SKM-1 treated with dmso at 0.1 percent for 144 hours (cell line): Measurements from ENCODE around the gene TSC22D2.

Source experiments
- DNase-seq: peaks from one replicate; lab custom pipeline; 2025; ENCODE audit not compliant: unreplicated experiment; lab: John Stamatoyannopoulos, UW

TSC22D2 gene

DNA sequence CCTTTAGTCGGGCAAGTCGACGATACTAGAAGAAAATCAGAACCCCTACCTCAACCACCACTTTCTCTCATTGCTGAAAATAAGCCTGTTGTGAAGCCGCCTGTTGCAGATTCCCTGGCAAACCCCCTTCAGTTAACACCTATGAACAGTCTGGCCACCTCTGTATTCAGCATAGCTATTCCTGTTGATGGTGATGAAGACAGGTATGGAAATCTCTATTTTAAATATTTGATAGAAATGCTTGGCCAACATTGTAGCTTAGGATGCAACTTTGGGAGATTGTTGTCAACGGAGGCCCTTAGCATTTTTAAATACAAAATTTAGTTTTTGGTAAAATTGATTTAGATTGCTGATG, 3.0 kb downstream of the TSC22D2 start:
- no peak for DNase-seq

DNA sequence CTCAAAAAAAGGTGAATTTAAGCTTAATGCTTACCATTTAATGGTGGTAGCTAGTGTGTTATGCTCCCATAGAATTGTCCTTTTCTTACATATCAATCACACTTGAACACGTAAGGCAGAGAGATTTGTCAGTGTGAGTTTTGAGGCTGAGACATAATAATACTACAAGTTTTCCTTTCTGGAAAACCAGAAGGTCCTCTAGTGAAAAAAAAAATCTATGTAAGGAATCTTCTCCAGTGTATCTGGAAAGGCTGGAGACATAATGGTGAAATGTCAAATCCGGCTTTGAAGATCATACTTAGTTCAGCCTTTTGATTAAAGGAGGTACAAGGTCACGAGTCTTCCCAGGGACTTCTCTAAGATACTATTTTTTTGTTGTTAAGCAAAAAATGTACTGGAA, 3.4 kb downstream of the TSC22D2 start:
- no peak for DNase-seq

DNA sequence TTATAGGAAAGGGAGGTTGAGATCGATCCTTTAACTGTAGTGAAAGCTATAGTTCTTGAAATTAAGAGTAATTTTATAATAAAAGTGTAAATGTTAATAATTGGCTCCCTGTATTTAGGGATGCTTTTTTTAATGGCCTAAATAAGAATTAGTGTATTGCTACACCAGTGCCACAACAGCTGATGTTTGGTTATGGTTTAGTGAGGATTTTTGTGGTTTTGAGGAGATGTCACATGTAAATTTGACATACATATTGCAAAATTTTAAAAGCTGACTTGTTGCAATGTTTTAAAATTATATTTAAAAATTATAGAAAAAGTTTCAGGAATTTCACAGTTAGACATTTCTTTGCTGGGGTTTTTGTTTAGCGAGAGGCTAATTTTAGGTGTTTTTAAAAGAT, 3.9 kb downstream of the TSC22D2 start:
- DNase-seq = peak; percentile 30

GRCh38 chr3:150412561-150413231, 4.6 kb downstream of the TSC22D2 start:
- DNase-seq = peak; percentile 51

DNA sequence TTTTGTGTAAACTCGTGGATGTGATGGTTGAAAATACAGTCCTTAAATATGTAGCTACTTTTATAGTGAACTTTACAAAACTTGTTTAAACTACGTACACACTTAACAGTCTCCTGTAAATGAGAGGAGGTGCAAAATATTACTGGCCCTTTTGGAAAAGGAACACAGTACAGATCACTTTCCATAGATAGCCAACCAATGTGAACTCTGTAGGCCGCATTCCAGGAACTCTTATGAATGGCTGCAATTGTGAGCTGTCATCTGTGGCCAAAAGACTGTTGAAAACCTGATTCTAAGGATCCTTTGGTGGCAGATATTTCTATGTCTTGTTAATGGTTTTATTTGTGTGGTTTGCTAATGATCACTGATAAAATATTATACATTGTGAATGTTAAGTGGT, 6.2 kb downstream of the TSC22D2 start:
- DNase-seq = no peak

DNA sequence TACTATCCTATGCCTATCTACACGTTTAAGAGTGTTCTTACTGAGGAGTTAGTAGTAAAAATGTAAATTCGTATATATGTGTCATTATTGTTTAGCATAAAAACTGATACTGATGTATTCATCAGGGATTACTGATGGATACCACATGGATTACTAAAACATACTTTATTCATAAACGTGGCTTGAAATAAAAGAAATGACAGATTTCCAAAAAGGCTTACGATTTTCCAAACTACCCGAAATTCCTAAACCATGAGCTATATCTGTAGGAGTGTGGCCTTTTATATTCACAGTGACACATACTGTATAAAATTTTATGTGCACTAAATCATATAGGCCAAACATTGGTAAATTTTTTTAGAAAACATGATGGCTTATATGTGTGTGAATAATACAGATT, 6.9 kb downstream of the TSC22D2 start:
- DNase-seq = no peak

GRCh38 chr3:150419076-150419868, 11.2 kb downstream of the TSC22D2 start:
- DNase-seq = no peak

DNA sequence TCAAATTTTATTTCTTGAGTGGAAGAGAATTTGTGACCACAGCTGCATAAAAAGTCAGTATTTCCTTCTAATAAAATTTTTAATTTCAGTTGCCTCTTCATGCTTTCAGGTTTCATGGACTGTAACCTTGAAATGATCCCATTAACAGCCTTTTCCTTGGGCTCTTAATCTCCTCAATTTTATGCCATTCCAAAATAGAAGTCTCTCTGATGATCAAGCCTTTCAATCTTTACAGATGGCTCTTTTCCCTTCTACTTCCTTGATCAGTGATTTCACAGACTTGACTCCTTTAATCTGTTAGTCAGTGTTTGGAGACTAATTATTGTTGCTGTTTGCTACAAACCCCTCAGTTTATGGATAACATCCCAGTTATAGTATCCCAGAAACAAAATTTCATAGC, 11.9 kb downstream of the TSC22D2 start:
- no peak for DNase-seq

DNA sequence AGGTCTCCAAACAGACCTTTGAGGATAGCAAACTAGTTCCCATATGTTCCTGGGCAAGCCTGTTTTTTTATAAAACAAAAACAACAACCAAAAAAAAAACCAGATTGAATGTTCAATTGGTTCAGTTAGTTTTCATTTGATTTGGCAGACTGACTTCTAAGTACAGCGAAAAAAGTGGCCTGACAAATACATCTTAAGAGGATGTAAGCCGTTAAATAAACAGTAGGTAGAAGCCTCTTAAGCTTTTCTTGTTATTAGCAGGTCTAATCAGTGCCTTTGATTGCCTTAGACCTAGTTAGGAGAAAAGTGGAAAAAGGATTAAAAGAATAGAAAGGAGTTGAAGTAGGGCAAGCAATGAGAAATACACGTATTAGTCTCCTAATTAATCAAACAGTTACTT, 13.2 kb downstream of the TSC22D2 start:
- DNase-seq = no peak

GRCh38 chr3:150421799-150422548, 13.9 kb downstream of the TSC22D2 start:
- DNase-seq = no peak

GRCh38 chr3:150422907-150423306, 14.8 kb downstream of the TSC22D2 start:
- no peak for DNase-seq

DNA sequence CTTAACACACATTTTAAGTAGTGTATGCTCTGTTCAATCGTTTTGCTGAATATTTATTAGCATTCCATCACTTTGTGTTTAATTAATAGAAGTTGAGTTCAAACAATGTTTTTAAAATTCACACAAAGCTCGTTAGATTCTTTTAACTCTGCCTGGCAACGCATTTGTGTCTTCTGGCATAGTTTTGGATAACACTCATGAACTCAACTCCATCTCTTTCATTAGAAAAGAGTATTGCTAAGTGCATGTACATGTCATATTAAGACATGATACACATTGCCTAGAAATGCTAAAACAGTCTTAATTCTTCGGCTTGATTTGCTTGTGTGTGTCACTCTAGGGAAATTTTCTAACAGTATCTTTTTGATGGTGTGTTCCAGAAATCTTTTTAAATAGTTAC, 15.7 kb downstream of the TSC22D2 start:
- DNase-seq = no peak

DNA sequence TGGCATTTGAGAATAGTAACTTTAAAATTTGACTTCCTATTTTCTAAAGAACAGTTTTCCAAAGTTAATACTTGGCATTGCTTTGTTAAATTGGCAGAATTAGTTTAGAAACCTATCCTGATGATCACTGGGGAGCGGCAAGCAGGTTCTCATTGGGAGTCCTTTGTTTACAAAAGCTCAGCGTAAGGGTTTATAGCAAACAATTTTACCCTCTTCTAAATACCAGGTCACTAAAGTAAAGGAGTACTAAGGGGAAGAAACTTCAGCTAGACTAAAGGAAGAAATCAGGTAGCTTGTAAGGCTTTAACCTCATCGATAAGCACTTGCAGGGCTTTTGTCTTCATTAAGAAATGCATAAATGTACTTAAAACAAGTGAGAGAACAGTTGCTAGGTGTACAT, 18.2 kb downstream of the TSC22D2 start:
- DNase-seq = no peak

DNA sequence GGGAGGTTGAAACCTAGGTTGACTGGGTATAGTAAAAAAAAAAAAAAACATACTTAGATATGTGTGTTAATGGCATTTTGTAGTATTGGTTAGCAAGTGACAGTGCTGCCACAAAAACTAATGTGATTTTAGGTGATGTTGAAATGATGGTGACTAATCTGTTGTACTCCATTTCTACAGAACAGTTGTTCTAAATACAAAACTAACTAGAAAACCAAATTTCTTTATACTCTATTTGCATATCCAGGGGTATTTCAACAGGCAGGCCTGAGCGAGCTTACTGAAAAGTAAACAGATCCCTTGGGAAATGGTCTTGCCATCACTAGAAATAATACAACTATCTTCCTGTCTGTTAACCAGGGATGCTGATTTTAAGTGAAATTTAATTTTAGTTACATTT, 20.5 kb downstream of the TSC22D2 start:
- DNase-seq = no peak

DNA sequence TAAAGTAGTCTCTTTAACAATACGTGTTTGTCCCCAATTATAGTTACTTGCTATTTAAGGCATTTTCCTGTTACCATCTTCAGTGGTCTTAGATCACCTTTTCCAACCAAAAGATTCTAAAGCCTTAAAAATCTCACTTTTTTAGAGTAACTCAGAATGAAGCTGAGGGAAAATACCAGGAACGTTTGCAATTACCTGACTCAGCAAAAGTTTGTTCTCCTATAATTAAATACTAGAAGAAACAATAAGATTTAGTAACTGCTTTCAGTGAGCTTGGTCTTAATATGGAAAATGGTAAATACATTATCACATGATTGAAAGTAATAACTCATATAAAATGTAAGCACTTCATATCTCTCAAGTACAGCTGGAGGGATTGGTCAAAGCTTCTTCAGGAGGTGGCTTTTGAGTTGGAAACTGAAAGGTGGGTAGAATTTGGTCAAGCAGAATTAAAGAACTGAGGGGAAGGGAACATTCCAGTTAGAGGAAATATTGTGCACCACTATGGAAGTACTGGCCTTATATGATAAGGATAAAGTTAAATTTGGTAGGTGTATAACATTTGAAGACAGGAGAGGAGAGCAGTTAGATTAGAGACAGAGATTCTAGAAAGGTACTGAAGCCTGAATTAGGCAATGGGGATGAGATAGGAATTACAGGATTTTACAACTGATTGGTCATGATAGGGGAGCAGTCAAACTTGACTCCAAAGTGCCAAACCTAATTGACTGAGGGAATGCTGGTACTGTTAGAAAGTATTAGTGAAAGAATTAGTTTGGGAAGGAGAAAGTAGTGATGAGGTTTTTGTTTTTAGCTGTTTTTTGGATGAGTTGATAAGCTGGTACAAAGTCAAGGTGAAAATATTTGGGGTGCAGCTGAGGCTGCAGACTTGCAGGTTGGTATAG, 21.9 kb downstream of the TSC22D2 start:
- no peak for DNase-seq

DNA sequence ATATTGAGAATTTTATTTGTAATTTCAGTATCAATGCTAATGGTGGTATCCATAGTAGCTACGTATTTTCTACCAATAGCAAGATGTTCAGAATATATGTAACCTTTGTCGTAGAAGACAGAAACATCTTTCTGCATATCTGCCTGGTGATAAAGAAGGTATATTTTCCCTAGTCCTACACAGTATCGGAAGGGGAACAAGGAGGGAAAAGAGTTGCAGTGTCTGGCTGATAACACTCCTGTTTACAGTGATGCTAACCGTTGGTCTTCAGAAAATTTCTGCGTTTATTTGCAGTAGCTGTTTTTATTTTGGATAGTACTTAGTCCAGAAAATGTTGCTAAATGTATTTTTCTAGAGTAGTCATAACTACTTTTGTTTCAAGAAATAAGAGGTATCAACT, 25.2 kb downstream of the TSC22D2 start:
- DNase-seq = no peak

DNA sequence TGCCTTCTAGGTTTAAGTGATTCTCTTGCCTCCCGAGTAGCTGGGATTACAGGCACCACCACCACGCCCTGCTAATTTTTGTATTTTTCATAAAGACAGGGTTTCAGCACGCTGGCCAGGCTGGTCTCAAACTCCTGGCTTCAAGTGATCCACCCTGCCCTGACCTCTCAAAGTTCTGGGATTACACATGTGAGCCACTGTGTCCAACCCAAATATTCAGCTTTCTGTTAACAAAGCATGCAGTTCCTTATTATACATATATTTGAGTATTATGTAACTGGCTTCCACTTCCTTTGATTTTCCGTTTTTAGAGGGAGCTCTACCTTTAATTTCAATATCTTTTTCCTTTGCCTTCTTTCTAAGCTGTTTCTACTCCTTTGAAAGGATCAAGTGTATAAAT, 26.1 kb downstream of the TSC22D2 start:
- no peak for DNase-seq

GRCh38 chr3:150436161-150436560, 28.1 kb downstream of the TSC22D2 start:
- DNase-seq = no peak

DNA sequence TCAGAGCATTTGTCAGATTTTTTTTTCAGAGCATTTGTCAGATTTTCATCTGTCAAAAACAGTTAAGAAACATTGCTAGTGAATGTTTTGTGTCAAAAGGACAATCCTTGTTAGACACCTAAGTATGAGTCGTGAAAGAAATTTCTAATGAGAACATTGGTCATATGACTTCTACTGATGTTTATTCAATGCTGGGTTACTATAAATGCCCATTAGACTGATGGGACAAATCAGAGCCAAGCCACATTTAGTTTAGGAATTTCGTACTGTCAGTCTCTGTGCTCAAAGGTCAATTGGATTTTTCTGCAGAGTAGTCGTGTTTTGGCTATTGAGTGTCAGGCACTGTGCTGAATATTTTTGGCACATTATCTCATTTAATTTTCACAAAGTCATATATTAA, 31.6 kb downstream of the TSC22D2 start:
- DNase-seq = no peak

DNA sequence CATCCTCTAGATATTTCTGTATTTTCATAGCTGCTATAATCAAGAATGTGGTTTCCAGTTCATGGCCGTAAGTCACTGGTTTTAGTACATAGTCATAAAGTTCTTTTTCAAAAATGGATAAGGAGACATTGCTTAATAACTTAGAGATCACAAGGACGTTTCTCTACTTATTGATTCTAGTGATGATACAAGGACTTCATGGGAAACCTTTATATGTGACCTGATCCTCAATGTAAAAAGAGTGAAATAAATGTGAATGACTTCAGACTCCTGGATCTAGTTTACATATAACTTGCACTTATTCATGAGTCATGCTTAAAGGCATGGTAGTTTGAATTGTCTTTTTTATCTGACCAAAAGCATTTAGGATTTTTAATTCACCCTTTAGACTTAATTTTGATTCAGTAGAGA, 35.2 kb downstream of the TSC22D2 start:
- DNase-seq = no peak

DNA sequence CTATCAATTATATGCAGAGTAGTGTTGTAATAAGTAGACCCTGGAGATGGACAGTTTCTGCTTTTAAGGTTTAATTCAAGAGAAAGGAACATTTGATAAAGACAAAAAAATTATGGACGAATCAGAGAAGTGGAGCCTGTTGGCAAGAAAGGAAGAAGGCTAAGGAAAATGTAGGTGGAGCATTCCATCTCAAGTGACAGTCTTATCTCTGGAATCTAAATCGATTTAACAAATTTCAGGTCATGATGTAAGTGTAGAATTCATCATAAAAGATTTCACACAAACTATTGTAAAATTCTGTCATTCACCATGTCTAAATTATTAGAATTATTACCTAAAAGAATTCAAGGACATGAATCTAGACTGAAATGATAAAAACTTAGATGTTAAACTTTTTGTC, 36.3 kb downstream of the TSC22D2 start:
- no peak for DNase-seq
